Gastrocnemius medialis (tissue), 4 donors: ENCODE data around the gene ENTPD1.

ENCODE experiments used
- CTCF ChIP-seq, 5 experiments: fragments of 450-650 bp in 3 of 5; fragments of 200-600 bp in 2 of 5; sonication (generic) in 2 of 5; IDR thresholded peaks in 4 of 5; conservative IDR thresholded peaks in 1 of 5; 1 replicate in 4 of 5; 2 replicates in 1 of 5; pipeline ENCODE4 v1.5.1; 2016 to 2019; ENCODE audit warnings: antibody characterized with exemption in 5 of 5, mild to moderate bottlenecking in 3 of 5, moderate library complexity in 3 of 5
- POLR2A ChIP-seq, 2 donors: fragments of 450-650 bp; IDR thresholded peaks; one replicate each; pipeline ENCODE4 v1.6.1; 2017; ENCODE audit warnings: antibody characterized with exemption in 2 of 2, mild to moderate bottlenecking in 2 of 2, moderate library complexity in 2 of 2

DNA sequence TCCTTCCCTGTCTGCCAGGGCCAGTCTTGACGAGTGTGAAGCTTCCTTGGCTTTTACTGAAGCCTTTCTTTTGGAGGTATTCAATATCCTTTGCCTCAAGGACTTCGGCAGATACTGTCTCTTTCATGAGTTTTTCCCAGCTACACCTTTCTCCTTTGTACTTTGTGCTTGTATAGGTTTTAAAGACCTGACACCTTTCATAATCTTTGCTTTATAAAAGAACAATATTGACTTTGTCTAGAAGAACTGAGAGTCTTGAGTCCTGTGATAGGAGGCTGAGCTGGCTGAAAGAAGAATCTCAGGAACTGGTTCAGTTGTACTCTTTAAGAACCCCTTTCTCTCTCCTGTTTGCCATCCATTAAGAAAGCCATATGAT lies 110.5 kb downstream of the ENTPD1 start:
- TF ChIP-seq CTCF (IDR thresholded peaks at IDR 0.05 in 4 of 5, conservative IDR thresholded peaks at IDR 0.05 in 1 of 5) = no peak
- no peak for TF ChIP-seq POLR2A (IDR thresholded peaks at IDR 0.05)
